Colonic mucosa (tissue), 4 donors: Measurements from ENCODE around the gene LYRM4. TPM values are rescaled to one million over a fixed set of nuclear protein-coding genes. Genes with fewer than 3 reads are reported as not detected.

Experiments
- DNase-seq: peaks from one replicate; pipeline ENCODE4 v3.0.0-alpha.2; 2020
- H3K27ac ChIP-seq: fragments of 200-600 bp; one replicate; pipeline ENCODE4 v1.8.0; 2021
- H3K27me3 ChIP-seq: fragments of 200-600 bp; one replicate; pipeline ENCODE4 v1.8.0; 2021
- H3K36me3 ChIP-seq: fragments of 200-600 bp; one replicate; pipeline ENCODE4 v1.8.0; 2021
- H3K4me1 ChIP-seq: fragments of 200-600 bp; one replicate; pipeline ENCODE4 v1.8.0; 2021; ENCODE audit warnings: mild to moderate bottlenecking
- H3K4me3 ChIP-seq: fragments of 200-600 bp; one replicate; pipeline ENCODE4 v1.8.0; 2021
- H3K9ac ChIP-seq, 2 donors: one replicate each; pipeline ENCODE4 v1.7.0; 2013; ENCODE audit warnings: control low read depth in 2 of 2, low read depth in 2 of 2, low read length in 2 of 2
- H3K9me3 ChIP-seq: fragments of 200-600 bp; one replicate; pipeline ENCODE4 v1.8.0; 2021
- CTCF ChIP-seq: fragments of 200-600 bp; IDR thresholded peaks from one replicate; pipeline ENCODE4 v1.8.0; 2022; ENCODE audit warnings: antibody characterized with exemption, mild to moderate bottlenecking
- intact Hi-C: fragments of 100-400 bp; cut with DNase I; formaldehyde crosslinking; loops from one replicate; pipeline ENCODE4 v1.14.1; 2022
- total RNA-seq, 2 donors: library from RNA; stranded (reverse); fragmentation: NEBNext Ultra II Directional in 1 of 2; extraction: Animal tissue kit (Norgen Biotek cat#: 25700) in 1 of 2; gene quantifications; one replicate each; pipeline ENCODE4 v1.2.1, GENCODE V29; 2021
- donor health status: healthy.
- donor health status: DM: no; HTN: no; CAD: no.
- donor health status: DM: no; HTN: no; CAD: no.

LYRM4 gene
- total RNA-seq, 2 donors from 2014 or later: 14.0 to 17.4 TPM

DNA sequence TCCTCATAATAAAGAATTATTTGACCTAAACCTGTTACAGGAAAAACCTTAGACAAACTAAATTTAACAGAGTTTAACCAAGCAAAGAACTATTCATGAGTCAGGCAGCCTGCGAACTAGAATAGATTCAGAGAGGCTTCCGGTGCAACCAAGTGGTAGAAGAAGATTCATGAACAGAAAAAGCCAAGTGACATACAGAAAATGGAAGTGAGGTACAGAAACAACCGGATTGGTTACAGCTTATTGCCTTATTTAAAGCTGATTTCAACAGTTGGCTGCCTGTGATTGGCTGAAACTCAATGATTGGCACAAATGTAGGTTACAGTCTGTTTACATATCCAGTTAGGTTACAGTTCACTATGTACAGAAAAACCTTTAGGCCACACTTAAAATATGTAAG lies 165.5 kb downstream of the LYRM4 start:
- Histone ChIP-seq H3K27me3 (no peaks in the 10 kb centered on the region), H3K27ac (no peak overlapping the region), H3K4me1 (no peaks in the 10 kb centered on the region), H3K9ac (no peak overlapping the region), H3K9me3 (no peaks in the 10 kb centered on the region), H3K4me3 (no peak overlapping the region), H3K36me3 (no peaks in the 10 kb centered on the region)
- intact Hi-C loops: no loop called here
- TF ChIP-seq CTCF: no peak
- DNase-seq: no peak

DNA sequence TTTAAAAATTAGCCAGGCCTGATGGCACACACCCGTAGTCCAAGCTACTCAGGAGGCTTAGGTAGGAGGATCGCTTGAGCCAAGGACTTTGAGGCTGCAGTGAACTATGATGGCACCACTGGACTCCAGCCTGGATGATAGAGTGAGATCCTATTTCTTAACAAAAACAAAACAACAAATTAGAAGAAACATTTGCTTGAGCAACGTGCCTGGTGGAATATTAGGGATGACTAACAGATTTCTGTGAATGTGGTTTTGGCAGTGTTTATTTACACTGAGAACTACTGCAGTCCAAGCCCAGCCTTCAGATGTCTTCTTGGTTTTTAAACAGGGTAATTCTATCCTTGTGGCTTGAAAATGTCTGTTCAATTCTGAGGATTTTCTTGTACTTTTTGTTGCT lies 166.4 kb downstream of the LYRM4 start:
- Histone ChIP-seq H3K27ac (no peak overlapping the region), H3K4me1 (no peaks in the 10 kb centered on the region), H3K9me3 (no peaks in the 10 kb centered on the region), H3K27me3 (no peaks in the 10 kb centered on the region), H3K36me3 (no peaks in the 10 kb centered on the region), H3K9ac (no peak overlapping the region), H3K4me3 (no peak overlapping the region)
- no peak for TF ChIP-seq CTCF
- intact Hi-C loops: no loop called here
- DNase-seq: no peak

GRCh38 chr6:5093231-5094015 lies 167.3 kb downstream of the LYRM4 start:
- Histone ChIP-seq H3K4me1 (no peaks in the 10 kb centered on the region), H3K4me3 (no peak overlapping the region), H3K27me3 (no peaks in the 10 kb centered on the region), H3K36me3 (no peaks in the 10 kb centered on the region), H3K9me3 (no peaks in the 10 kb centered on the region), H3K27ac (no peak overlapping the region), H3K9ac (no peak overlapping the region)
- TF ChIP-seq CTCF: no peak
- intact Hi-C loops: no loop called here
- no peak for DNase-seq

- Histone ChIP-seq H3K27ac (no peak overlapping the region), H3K36me3 (no peaks in the 10 kb centered on the region), H3K9me3 (no peaks in the 10 kb centered on the region), H3K4me3 (no peak overlapping the region), H3K4me1 (no peaks in the 10 kb centered on the region), H3K9ac (no peak overlapping the region), H3K27me3 (no peaks in the 10 kb centered on the region)
- DNase-seq: no peak
- no peak for TF ChIP-seq CTCF
- intact Hi-C loops: no loop called here
Measured at GRCh38 chr6:5091210-5092069, 169.3 kb downstream of the LYRM4 start.

- no peak for TF ChIP-seq CTCF
- Histone ChIP-seq H3K4me3 (no peak overlapping the region), H3K4me1 (no peaks in the 10 kb centered on the region), H3K36me3 (no peaks in the 10 kb centered on the region), H3K9ac (no peak overlapping the region), H3K27me3 (no peaks in the 10 kb centered on the region), H3K9me3 (no peaks in the 10 kb centered on the region), H3K27ac (no peak overlapping the region)
- intact Hi-C loops: no loop called here
- no peak for DNase-seq
Measured at GRCh38 chr6:5090603-5091002, 170.1 kb downstream of the LYRM4 start.
